NCI-H1048 (cell line): ENCODE data around the gene KCNQ1.

Experiments used
- DNase-seq: peaks from one replicate; lab custom pipeline; 2025; lab: John Stamatoyannopoulos, UW

Gene KCNQ1

DNA sequence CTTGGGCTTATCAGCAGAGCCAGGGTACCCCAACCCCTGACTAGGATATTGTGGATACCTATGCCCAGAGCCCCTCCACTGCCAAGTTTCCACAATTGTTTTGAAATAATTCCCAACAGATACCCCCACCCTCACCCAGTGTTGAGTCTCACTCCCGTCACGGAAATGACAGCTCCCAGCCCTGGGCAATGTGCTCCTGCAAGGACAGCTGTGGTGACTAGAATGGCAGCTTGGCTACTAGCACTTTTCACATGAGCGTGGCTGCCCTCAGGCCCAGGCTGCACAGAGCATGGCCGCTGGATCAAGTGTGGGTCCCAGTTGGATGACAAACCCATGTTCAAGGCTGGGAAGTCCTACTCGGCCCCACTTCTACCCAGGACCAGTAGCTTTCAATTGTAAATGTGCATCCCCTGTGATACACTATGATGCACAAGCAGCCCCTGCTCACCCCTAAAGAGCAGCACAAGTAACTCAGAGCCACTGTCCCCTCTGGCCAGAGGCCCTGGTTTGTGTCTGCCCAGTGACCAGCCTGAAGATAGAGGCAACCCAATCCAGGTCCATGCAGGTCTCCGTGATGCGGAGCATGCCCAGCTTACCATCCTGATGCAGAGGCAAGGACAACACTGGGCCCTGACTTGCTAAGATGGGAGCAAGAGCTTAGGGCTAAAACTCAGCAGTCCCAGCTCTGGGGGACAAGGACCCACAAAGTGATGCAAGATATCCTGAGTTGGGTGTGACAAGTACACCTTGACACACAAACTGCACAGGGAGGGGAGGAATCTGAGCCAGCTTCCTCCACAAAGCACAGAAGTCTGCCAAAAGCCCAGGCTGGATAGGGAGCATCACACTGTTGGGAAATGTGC lies 241.8 kb downstream of the KCNQ1 start:
- no peak for DNase-seq

DNA sequence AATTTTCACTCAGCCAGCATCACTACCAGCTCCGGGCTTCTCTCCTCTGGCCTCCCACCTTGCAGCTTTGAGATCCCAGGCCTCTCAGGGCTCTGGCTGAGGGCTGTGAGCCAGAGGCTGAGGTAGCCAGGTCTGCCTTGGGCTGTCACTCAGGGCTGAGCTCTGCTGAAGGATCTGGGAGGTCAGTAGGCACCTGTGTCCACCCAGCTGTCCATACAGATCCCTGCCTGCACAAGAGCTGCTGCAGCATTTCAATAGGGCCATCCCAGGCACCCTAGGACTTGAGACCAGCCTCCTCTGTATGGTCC lies 242.4 kb downstream of the KCNQ1 start:
- DNase-seq: no peak

DNA sequence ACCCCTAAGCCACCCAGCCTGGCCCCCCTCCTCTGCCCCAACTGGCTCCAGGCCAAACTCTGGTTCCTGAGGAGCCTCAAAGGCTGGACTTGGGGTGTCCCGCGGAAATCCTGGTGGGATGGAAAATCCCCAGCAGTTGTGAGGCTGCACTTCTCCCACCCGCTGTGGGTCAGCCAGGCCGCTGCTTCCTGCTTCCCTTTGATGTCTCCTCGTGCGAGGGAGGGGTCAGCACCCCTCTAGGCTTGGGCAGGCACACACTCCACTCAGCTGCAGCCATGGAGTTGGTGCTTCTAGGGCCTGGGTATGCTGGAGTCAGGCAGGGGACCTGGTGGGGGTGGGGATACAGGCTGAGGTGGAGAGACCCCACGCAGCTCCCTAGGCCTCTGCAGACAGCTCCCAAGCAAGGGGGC lies 243.0 kb downstream of the KCNQ1 start:
- no peak for DNase-seq

DNA sequence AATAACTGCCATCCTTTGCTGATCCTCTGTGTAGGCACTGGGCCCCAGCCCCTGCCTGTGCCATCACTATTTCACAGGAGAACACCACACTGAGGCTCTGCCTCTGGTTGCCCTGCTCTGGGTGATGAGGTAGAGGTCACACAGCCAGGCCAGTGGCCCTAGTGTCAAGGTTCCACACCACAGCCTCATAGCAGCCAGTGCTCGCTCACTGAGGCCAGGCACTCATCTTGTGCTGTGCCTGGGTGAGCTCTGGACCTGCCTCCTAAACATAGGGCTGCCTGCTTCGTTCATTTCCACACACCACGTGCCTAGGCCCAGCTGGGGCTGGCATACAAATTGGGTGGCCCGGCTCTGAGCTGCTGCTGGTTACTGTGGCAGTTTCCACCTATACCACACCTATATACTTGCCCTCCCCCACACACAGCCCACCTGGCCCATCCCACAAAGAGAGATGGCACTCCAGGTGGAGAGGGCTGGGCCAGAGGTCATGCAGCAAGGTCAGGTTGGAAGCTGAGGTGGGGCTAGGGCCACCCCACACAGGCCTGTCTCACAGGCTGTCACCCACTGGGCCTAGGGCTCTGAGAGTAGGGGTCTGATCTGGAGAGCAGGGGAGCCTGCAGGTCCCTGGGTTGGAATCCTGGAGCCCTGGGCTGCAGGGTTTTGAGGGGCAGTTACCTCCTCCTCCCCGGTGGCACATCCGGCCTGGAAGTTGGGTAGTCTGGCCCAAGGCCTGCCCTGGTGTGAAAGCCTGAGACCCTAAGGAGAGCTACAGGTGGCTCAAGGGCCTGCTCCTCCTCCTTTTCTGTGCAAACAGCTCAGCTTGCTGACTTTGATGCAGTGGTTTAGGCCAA lies 243.8 kb downstream of the KCNQ1 start:
- no peak for DNase-seq

DNA sequence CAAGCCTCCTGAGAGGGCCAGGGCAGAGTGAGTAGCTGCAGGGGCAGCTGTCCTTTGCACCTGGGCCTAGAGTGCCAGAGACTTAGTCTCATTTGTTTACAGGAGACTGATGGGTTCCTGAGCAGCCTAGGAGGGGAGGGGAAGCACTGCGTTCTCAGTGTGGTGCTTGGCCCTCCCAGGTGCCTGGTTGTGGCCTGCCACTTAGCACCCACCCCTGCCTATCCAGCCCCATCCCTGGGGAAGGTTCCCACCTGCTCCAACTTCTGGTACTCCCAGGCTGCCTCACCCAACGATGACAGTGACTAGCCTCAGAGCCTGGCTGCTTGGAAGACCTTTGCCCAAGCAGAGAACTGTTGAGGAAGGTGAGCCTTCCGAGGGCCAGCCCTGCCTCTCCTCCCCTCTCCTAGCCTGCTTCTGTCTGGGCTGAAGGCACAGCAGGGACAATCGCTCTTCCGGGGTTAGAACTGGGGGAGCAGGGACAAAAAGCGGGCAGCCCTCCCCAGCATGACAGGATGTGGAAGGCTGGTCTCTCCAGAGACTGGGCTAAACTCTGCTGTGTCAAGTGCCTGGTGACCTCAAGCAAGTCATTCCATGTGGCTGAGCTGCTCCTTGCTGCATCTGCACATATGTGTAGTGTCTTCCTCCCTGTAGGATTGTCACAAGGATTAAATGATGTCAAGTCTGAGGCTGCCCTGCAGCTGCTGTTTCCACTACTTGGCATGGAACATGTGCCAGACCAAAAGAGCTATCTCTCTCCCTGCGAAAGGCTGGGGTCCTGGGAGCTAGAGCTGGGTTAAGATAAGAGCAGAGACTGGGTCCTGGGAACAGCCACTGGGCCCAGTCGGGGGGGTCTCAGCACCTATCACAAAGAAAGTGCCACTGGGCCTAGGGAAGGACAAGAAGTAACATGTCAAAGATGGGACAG lies 245.1 kb downstream of the KCNQ1 start:
- no peak for DNase-seq

DNA sequence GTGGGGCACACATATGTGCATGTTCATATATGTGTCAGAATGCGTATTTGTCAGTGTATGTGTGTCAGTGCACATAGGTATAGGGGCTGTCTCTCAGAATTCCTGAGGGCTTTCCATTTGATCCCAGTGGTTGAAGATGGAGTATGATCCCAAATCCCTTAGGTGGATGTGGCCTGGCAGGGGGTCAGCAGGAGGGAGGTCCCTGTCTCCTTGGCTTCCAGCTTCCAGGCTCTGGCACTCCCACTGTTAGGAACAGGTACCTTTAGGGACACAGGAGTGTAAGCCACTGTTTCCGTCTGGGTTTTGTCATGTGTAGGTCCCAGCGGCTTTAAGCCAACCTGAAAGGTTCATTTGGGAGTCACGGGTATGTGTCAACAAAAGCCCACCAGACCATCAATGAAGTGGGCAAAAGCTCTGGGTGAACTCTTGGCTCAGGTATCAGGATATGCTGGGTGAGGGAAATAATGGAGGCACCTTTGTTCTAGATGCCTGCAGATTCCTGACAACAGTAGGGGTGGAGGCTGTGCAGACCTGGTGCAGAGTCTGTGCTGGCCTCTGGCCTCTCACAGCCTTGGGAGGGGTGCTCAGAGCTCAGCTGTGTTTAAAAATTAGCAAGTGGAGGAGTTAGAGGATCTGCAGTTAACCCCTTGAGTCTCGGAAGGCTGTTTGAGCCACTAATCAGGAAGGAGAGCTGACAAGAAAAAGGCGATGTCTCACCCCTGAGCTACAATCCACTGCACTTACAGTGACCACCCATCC lies 246.0 kb downstream of the KCNQ1 start:
- DNase-seq: no peak

DNA sequence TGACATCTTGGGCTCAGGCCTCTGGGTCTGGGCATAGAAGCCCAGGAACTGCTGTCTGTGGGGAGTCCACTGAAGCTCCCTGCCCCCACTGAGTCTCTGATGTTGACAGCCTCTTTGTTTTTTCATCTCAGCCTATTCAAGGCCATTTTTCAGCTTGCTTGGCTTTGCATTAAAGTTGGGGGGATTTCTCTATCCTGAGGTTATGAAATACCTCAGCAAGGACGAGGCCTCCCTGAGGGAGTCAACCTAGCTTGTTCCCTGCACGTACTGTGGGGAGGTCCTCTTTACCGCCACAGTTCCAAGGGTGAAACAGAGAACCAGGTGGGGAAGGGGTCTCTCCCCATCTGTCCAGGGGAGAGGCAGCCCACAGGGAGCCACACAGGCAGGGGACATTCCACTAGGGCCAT lies 246.6 kb downstream of the KCNQ1 start:
- DNase-seq: no peak

DNA sequence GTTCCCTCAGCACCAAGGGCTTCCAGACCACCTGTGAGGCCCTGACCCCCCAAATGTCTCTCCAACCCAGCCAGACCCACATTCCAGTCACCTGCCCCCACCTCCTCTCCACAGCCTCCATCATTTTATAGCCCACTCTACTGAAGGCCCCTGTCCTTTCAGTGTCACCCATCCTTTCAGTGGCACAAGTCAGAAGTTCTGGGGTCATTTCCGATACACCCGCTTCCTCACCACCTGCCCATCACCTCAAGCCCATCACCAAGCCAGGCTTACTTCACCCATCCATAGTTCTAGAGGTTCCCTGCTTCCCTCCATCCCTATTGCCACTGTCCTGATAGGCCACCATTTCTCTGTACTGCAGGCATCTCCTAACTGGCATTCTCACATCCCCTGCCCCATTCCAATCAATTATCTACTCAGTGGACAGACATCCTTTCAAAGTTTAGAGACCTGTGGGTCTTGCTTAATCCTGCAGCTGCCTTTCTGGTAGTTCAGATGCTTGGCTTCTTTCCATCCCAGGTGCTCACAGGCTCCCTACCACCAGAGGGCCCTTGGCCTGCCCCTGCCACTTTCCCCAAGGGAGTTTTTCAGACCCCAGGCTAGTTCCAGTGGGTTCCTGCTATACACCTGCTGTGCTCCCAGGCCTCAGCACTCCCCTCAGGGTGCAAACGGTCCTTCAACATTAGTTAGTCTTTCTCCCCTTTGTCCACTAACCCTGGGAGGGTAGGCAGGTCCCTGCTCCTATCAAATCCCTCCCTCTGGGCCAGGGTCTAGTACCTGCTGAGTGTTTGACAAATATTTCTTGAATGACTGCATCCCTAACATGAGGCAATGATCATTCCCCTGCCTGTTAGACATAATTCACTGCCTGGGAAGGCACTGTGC lies 247.4 kb downstream of the KCNQ1 start:
- no peak for DNase-seq

DNA sequence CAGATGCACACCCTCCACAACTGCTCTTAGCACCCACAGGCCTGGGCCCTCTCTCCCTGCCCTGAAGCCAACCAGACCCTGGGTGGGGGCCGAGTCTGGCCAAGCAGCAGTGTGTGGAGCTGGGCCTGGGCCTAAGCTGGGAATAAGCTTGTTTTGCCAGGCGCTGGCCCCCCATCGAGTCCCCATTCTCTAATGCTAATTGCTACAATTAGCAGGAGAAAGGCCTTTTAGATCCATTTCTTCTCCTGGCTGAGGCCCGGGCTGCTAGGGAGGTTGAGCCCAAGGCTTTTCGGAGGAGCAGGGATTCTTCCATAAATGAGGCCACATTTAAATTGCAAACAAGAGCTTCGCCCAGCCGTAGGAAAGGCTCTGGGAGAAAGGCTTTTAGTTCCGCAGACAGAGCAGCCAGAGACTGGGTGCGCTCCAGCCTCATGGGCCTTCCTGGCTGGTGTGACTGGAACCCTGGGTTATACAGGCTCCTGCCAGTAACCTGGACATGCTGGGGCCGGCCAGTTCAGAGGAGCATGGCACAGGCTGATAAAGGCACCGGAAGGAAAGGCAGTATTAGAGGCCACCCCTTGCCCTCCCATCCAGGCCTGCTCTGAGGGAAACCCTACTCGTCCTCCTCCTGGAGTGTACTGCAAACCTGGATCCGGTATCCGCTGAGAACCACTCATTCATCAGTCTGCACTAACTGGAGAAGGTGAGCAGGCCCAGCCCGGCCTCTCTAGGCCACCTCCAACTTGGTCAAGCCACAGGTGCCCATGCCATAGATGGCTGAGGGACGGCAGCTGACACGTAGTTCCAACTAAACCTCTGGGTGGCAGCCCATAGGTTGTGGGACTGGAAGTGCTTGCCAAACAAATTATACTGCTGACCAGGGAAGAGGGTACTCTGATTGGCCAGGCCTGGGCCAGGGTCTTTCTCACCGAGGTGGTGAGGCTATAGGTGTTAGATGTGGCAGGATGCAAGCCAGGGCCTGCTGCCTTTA lies 248.8 kb downstream of the KCNQ1 start:
- no peak for DNase-seq

DNA sequence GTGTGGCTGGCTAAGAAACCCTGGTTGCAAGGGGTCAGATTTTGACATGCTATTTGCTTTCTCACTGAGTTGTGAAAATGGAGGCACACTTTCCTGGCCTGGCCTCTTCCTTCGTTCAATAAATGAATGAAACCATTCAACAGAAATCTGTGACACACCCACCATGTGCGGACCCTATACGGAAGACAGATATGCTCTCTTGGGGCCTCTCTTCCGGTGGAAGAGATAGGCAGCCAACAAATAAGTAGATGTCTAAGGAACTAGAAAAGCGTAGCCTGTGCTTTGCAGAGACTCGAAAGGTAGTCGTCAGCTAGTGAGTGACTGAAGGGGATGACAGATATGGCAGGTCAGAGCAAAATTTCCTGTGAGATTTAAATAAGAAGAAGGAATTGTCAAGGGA lies 249.7 kb downstream of the KCNQ1 start:
- no peak for DNase-seq

DNA sequence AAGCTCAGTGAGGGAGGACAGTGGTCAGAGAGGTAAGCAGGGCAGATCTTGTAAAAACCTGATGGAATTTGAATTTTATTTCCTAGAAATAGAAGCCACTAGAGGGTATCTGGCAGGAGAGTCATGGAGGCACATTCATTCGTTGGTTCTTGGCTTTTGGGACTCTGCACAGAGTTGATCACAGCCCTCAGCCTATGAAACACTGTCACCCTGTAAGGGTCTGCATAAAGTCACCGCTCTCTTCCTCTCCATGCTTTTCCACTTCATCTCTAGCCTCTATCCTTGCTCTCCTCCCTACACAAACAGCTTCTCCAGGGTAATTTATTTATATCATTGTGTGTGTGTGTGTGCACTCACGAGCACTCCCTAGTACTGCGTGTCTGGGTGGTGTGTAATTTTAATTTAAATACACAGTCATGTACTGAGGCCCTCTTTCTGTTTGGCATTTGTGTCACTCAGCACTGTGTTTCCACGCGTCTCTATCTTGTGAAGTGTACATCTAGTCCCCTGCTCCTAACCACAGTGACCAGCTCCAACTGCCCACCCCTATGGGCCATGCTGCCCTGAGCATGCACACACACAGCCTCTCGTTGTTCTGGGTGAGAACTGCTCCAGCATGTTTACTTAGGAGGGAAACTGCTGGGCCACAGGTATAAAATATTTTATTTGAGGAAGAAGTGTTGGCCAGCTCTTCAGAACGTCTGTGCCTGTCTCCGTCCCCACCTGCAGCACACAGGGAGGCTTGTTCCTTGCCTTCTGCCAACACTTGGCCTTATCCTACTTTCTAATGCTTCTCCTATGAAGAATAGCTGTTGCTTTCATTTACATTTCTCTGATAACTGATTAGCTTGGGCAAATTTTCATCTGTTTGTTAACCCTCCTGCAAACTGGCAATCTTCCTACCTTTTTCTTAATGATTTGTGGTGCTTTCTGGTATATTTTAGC lies 250.5 kb downstream of the KCNQ1 start:
- DNase-seq: no peak

DNA sequence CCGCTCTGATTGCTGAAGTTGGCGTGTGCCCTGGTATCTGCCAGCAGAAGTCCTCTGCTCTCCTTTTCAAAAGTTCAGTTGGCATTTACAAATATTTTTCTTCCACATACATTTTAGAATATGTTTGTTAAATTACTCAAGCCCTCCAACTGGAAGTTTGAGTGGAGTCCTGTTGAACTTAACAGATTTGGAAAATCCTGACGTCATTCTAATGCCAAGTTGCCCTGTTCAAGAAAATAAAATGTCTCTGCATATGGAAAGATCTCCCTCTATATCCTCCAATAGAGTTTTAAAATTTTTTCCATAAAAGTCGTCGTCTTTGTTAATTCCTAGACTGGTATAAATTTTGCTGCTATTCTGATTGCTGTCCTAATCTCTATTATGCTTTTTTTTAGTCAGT lies 251.6 kb downstream of the KCNQ1 start:
- no peak for DNase-seq

DNA sequence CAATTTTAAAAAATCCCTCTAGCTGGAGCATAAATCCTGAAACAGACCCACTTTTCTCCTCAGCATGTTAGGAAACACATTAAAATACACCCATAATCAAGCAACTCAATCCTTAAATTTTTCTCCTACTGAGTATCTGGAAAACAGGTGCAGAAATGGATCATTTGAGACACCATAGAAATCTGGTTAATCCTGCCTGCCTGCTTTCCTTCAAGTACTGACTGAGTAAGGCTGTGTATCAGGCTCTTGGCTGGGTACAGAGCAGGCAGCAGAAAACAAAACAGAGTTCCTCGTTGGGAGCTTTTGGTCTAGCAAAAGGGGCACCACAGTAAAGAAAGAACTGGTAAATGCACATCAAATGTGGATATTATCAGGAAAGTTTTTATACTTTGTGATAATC lies 253.1 kb downstream of the KCNQ1 start:
- DNase-seq: no peak

DNA sequence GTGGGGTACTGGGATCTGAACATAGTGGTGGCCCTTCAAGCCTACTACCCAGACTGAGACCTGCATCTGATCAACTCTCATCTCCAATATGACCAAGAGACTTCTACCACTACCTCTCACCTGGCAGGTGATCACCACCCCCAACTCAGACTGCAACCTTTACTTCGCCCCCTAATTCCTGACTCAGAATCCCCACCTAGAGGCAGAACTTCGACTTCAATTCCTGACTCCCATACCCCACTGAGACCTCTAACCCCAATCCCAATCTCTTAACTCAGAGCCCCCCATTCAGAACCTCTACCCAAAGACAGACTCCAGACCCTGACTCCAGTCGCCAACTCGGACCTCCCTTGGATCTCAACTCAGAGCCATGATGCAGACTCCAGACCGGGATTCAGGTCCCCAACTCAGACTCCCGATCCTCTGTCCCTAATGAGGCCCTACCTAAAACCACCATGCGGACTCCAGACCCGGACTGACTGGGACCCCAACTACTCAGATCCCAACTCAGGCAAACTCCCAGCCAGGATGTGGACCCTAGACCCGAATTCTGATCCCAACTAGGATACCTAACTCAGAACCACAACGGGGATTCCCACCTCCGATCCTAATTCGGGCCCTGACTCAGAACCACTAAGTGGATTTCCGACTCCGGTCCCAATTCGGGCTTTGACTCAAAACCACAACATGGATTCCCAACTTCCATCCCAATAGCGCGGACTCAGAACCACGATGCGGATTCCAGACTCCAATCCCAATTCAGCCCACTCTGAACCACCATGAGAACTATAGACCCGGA lies 253.8 kb downstream of the KCNQ1 start:
- DNase-seq: no peak

DNA sequence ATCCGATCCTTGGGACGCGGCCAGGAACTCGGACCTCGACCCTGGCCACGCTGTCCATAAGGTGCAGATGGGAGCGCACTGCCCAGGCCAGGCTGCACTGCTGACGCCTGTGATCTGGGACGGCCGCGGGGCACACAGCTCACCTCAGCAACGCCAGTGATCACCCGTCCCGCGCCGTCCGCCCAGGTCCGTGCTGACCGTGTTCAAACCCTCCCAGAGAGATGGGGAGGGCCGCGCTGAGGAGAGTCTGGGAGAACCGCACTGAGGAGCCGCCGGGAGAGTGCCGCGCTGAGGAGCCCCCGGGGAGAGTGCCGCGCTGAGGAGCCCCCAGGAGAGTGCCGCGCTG lies 254.3 kb downstream of the KCNQ1 start:
- DNase-seq: no peak

DNA sequence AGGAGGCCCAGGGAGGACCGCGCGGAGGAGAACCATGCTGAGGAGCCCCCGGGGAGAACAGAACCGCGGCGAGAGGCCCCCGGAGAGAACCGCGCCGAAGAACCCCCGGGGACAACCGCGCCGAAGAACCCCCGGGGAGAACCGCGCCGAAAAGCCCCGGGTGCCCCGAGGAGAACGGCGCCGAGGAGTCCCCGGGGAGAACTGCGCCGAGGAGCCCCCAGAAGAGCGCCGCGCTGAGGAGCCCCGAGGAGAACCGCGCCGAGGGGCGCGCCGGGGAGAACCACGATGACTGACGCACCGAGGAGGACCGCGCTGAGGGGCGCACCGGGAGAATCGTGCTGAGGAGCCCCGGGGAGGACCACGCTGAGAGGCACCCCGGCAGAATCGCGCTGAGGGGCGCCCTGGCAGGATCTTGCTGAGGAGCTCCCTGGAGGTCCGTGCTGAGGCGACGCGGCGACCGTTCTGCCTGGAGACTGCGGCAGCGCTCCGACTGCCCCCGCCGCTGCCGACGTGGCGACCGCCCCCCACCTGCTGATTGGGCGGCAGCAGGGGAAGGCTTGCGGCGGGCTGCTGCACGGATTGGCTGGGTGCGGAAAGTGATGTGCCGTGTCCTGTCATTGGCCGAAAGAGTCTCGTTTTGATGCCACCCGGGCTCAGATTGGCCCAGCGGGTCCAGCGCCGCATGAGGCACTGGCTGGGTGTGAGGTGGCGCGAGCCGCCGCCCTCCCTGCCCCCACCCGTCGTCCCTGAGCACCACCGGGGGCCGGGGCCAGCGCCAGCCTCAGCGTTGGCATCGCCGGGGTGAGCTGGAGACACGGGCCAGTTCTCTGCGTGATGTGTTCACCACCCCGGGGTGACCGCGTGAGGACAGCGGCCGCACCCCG lies 255.0 kb downstream of the KCNQ1 start, which contains the start of gene KCNQ1OT1:
Gene KCNQ1OT1, minus strand, starts transcription at position 464 of the 884 bp plus-strand sequence.
- DNase-seq: peak; percentile 45
